Parathyroid adenoma (tissue), 2 donors: Measurements from ENCODE around the gene SPOCK2.

Experiments
- H2AFZ ChIP-seq: fragments of 300-600 bp; sonication (generic); one replicate; pipeline ENCODE4 v1.7.0; 2017; ENCODE audit warnings: antibody characterized with exemption, mild to moderate bottlenecking
- H3K27ac ChIP-seq: fragments of 300-600 bp; sonication (generic); one replicate; pipeline ENCODE4 v1.7.0; 2017
- H3K27me3 ChIP-seq: fragments of 300-600 bp; sonication (generic); one replicate; pipeline ENCODE4 v1.7.0; 2017; ENCODE audit warnings: low read length; ENCODE audit not compliant: control insufficient read depth, insufficient read depth
- H3K36me3 ChIP-seq: fragments of 300-600 bp; sonication (generic); one replicate; pipeline ENCODE4 v1.7.0; 2017; ENCODE audit warnings: low read length; ENCODE audit not compliant: control insufficient read depth, insufficient read depth
- H3K4me1 ChIP-seq: fragments of 300-600 bp; sonication (generic); one replicate; pipeline ENCODE4 v1.7.0; 2017; ENCODE audit warnings: control low read depth
- H3K4me2 ChIP-seq: fragments of 300-600 bp; sonication (generic); one replicate; pipeline ENCODE4 v1.7.0; 2017; ENCODE audit warnings: low read length
- H3K4me3 ChIP-seq: fragments of 300-600 bp; sonication (generic); one replicate; pipeline ENCODE4 v1.7.0; 2017; ENCODE audit warnings: low read depth, low read length
- H3K79me2 ChIP-seq: fragments of 300-600 bp; sonication (generic); one replicate; pipeline ENCODE4 v1.7.0; 2017; ENCODE audit warnings: control low read depth
- H3K9ac ChIP-seq: fragments of 300-600 bp; sonication (generic); one replicate; pipeline ENCODE4 v1.7.0; 2017; ENCODE audit warnings: mild to moderate bottlenecking
- H3K9me3 ChIP-seq: fragments of 300-600 bp; sonication (generic); one replicate; pipeline ENCODE4 v1.7.0; 2017; ENCODE audit warnings: low read length; ENCODE audit not compliant: control insufficient read depth
- CTCF ChIP-seq: fragments of 300-600 bp; sonication (generic); IDR thresholded peaks from one replicate; pipeline ENCODE4 v1.7.0; 2017; ENCODE audit warnings: antibody characterized with exemption, mild to moderate bottlenecking
- donor health status: primary hyperparathyroidism.

Gene SPOCK2

GRCh38 chr10:72063703-72064391 lies 24.5 kb downstream of the SPOCK2 start:
- TF ChIP-seq CTCF: no peak
- Histone ChIP-seq H3K36me3 (no peaks in the 10 kb centered on the region), H3K4me1 (no peaks in the 10 kb centered on the region), H3K4me2 (no peak overlapping the region), H3K4me3 (no peak overlapping the region), H2AFZ (no peak overlapping the region), H3K9me3 (no peaks in the 10 kb centered on the region), H3K27ac (no peak overlapping the region), H3K27me3 (no peaks in the 10 kb centered on the region), H3K9ac (no peak overlapping the region), H3K79me2 (no peaks in the 10 kb centered on the region)

DNA sequence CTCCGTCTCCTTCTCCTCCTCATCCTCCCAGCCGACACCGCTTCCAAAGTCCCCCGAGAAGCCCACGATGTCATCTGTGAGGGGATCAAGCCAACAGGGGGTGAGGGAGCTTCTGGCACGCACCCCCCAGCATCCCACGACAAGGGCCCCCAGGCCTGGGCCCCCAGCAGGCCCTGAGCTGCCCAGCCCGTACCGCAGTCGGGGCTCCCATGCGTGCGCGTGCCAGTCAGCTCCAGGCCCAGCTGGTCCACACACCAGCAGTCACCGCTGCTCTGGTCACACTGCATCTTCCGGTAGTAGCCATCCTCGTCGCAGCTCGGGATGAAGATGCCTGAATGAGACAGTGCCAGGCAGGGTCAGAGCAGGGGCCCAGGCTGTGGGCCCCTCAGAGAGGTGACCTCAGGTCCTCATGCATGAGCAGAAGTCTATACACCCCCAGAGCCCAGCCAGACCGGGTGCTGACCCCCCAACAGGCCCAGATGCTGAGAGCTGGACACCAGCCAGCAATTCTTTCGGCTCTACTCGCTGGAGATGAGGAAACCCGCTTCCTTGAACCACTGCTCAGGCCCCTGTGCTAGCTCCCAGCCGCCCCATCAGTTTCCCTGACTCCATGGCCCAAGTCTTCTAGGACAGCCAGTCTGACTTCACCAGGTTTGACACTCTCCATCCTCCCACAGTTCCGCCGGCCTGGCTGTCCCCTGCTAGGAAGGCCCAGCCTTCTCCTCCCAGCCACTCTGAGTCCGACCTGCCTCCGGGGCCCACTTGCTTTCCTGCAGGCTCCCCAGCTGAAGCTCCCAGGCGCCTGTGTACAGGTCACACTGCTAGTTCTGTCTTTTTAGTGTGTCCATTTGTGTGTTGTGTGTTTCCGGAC lies 25.3 kb downstream of the SPOCK2 start:
- no peak for TF ChIP-seq CTCF
- Histone ChIP-seq H3K4me3 (no peak overlapping the region), H3K27ac (no peak overlapping the region), H3K27me3 (no peaks in the 10 kb centered on the region), H3K79me2 (no peaks in the 10 kb centered on the region), H3K9me3 (no peaks in the 10 kb centered on the region), H3K4me2 (no peak overlapping the region), H3K9ac (no peak overlapping the region), H3K36me3 (no peaks in the 10 kb centered on the region), H2AFZ (no peak overlapping the region), H3K4me1 (no peaks in the 10 kb centered on the region)

DNA sequence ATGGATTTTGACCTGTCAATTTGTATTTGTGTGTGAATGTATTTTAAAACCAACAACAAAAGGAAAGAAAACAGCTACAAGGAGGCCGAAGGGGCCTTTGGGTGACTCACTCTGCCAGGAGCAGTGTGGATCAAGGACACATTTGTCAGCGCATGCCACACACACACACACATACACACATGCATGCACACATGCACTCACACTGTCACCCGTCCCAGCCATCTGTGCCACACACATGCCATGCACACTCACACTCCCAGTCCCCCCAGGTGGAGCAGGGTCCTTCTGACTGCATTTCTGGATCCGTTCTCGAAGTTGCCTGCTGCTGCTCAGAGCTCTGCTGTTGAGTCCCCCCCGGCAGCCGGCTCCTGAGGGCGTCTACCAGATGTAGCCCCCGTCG lies 26.0 kb downstream of the SPOCK2 start:
- Histone ChIP-seq H3K4me3 (no peak overlapping the region), H3K27me3 (no peaks in the 10 kb centered on the region), H3K4me2 (no peak overlapping the region), H3K9me3 (no peaks in the 10 kb centered on the region), H2AFZ (no peak overlapping the region), H3K27ac (no peak overlapping the region), H3K36me3 (no peaks in the 10 kb centered on the region), H3K4me1 (no peaks in the 10 kb centered on the region), H3K9ac (no peak overlapping the region), H3K79me2 (no peaks in the 10 kb centered on the region)
- TF ChIP-seq CTCF: no peak

DNA sequence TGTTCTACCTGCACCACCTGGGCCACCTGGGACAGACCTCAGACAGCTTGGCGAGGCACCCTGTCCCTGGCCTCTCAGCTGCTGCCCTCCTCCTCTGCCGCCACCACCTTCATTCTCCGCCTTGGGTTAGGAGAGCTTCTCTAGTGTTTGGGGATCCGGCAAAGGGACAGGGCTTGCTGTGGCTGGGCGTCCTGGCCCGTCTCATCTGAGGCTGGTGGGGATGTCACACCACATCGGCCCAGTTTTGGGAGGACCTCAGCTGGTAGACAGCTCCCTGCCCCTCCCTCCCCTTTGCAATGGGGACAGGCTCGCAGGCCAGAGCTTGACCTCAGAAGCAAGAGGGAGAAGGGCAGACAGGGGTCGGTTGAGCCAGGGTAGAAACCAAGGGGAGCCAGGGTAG lies 26.4 kb downstream of the SPOCK2 start:
- no peaks in the 10 kb centered on the region for H3K9me3 ChIP-seq
- H2AFZ ChIP-seq: no peak overlapping the region
- H3K27me3 ChIP-seq: no peaks in the 10 kb centered on the region
- no peak for TF ChIP-seq CTCF
- no peak overlapping the region for H3K9ac ChIP-seq
- H3K4me2 ChIP-seq: no peak overlapping the region
- no peaks in the 10 kb centered on the region for H3K4me1 ChIP-seq
- H3K36me3 ChIP-seq: no peaks in the 10 kb centered on the region
- no peak overlapping the region for H3K27ac ChIP-seq
- no peak overlapping the region for H3K4me3 ChIP-seq
- no peaks in the 10 kb centered on the region for H3K79me2 ChIP-seq
